H9 (cell line): ENCODE data around the gene PLPP1. TPM values are rescaled to one million over a fixed set of nuclear protein-coding genes. Genes with fewer than 3 reads are reported as not detected.

Experiments
- DNase-seq: peaks from one replicate; pipeline ENCODE4 v3.0.0-alpha.2; 2017
- H2AFZ ChIP-seq: one replicate; pipeline ENCODE4 v1.6.1; 2013; ENCODE audit warnings: mild to moderate bottlenecking, low read length, control low read depth, moderate library complexity
- H2AK5ac ChIP-seq: 2 replicates; pipeline ENCODE4 v1.6.1; 2013; ENCODE audit warnings: low read length, control low read depth, mixed read lengths; ENCODE audit not compliant: insufficient read length
- H2BK120ac ChIP-seq: one replicate; pipeline ENCODE4 v1.6.1; 2013; ENCODE audit warnings: low read depth, mild to moderate bottlenecking, low read length, control low read depth, inconsistent platforms; ENCODE audit not compliant: poor library complexity, severe bottlenecking
- H2BK12ac ChIP-seq: 2 replicates; pipeline ENCODE4 v1.6.1; 2013; ENCODE audit warnings: low read length, control low read depth, mixed read lengths, low read depth; ENCODE audit not compliant: insufficient read length
- H2BK15ac ChIP-seq: 2 replicates; pipeline ENCODE4 v1.6.1; 2013; ENCODE audit warnings: low read depth, low read length, control low read depth
- H2BK20ac ChIP-seq: one replicate; pipeline ENCODE4 v1.6.1; 2013; ENCODE audit warnings: low read depth, mild to moderate bottlenecking, low read length, control low read depth, inconsistent platforms; ENCODE audit not compliant: poor library complexity, severe bottlenecking
- H2BK5ac ChIP-seq: 2 replicates; pipeline ENCODE4 v1.6.1; 2013; ENCODE audit warnings: low read length, control low read depth, mixed read lengths; ENCODE audit not compliant: insufficient read length
- H3K14ac ChIP-seq: 2 replicates; pipeline ENCODE4 v1.6.1; 2013; ENCODE audit warnings: low read length, control low read depth; ENCODE audit not compliant: insufficient read depth
- H3K18ac ChIP-seq: 2 replicates; pipeline ENCODE4 v1.6.1; 2013; ENCODE audit warnings: low read depth, mild to moderate bottlenecking, mixed read lengths, low read length, control low read depth; ENCODE audit not compliant: insufficient read length
- H3K23ac ChIP-seq: 2 replicates; pipeline ENCODE4 v1.6.1; 2013; ENCODE audit warnings: low read length, control low read depth, mixed read lengths, low read depth; ENCODE audit not compliant: insufficient read length
- H3K23me2 ChIP-seq: 2 replicates; pipeline ENCODE4 v1.6.1; 2013; ENCODE audit warnings: low read depth, mild to moderate bottlenecking, mixed read lengths, low read length, control low read depth; ENCODE audit not compliant: insufficient read length, poor library complexity, severe bottlenecking
- H3K27ac ChIP-seq: 2 replicates; pipeline ENCODE4 v1.5.1; 2013; ENCODE audit warnings: low read length, control low read depth, mixed read lengths, low read depth; ENCODE audit not compliant: insufficient read length
- H3K27me3 ChIP-seq: 2 replicates; pipeline ENCODE4 v1.6.1; 2013; ENCODE audit warnings: low read length, control low read depth, inconsistent platforms; ENCODE audit not compliant: insufficient read depth
- H3K4ac ChIP-seq: 2 replicates; pipeline ENCODE4 v1.6.1; 2013; ENCODE audit warnings: low read depth, mild to moderate bottlenecking, control low read depth, inconsistent platforms, low read length, moderate library complexity
- H3K4me1 ChIP-seq: 2 replicates; pipeline ENCODE4 v1.6.1; 2013; ENCODE audit warnings: low read length, control low read depth, inconsistent platforms; ENCODE audit not compliant: insufficient read depth
- H3K4me2 ChIP-seq: 2 replicates; pipeline ENCODE4 v1.6.1; 2013; ENCODE audit warnings: low read length, control low read depth, mixed read lengths; ENCODE audit not compliant: insufficient read length, insufficient read depth
- H3K56ac ChIP-seq: 2 replicates; pipeline ENCODE4 v1.6.1; 2013; ENCODE audit warnings: low read depth, mild to moderate bottlenecking, mixed read lengths, low read length, control low read depth; ENCODE audit not compliant: insufficient read length
- H3K79me1 ChIP-seq: 2 replicates; pipeline ENCODE4 v1.6.1; 2013; ENCODE audit warnings: low read depth, mild to moderate bottlenecking, moderate library complexity, low read length, control low read depth, inconsistent platforms; ENCODE audit not compliant: insufficient read depth, poor library complexity, severe bottlenecking
- H3K79me2 ChIP-seq: 2 replicates; pipeline ENCODE4 v1.6.1; 2013; ENCODE audit warnings: low read length, control low read depth, inconsistent platforms; ENCODE audit not compliant: insufficient read depth
- H3K9ac ChIP-seq: 2 replicates; pipeline ENCODE4 v1.6.1; 2013; ENCODE audit warnings: low read length, control low read depth, mixed read lengths; ENCODE audit not compliant: insufficient read length; ENCODE audit errors: extremely low read depth
- H3K9me3 ChIP-seq: one replicate; pipeline ENCODE4 v1.6.1; 2013; ENCODE audit warnings: low read depth, low read length, inconsistent platforms; ENCODE audit not compliant: control insufficient read depth
- H3T11ph ChIP-seq: one replicate; pipeline ENCODE4 v1.6.1; 2013; ENCODE audit warnings: mild to moderate bottlenecking, low read length, control low read depth, inconsistent platforms
- H4K20me1 ChIP-seq: one replicate; pipeline ENCODE4 v1.6.1; 2013; ENCODE audit not compliant: control insufficient read depth, insufficient read length, insufficient read depth
- H4K5ac ChIP-seq: 2 replicates; pipeline ENCODE4 v1.6.1; 2013; ENCODE audit warnings: low read depth, mild to moderate bottlenecking, mixed read lengths, low read length, control low read depth; ENCODE audit not compliant: insufficient read length
- H4K8ac ChIP-seq: replicated peaks from 2 replicates; pipeline ENCODE4 v1.6.1; 2013; ENCODE audit warnings: low read length, control low read depth, mixed read lengths, low read depth; ENCODE audit not compliant: insufficient read length
- H4K91ac ChIP-seq: 2 replicates; pipeline ENCODE4 v1.6.1; 2013; ENCODE audit warnings: low read depth, mild to moderate bottlenecking, moderate library complexity, mixed read lengths, low read length, control low read depth; ENCODE audit not compliant: insufficient read length
- H3K27ac Mint-ChIP-seq, 3 experiments: 2 replicates in 2 of 3; 3 replicates in 1 of 3; pipeline ENCODE4 v1.8.0; 2020 to 2021; ENCODE audit warnings: mixed read lengths in 3 of 3, mild to moderate bottlenecking in 1 of 3, moderate library complexity in 1 of 3
- H3K27me3 Mint-ChIP-seq: 2 replicates; pipeline ENCODE4 v1.8.0; 2021; ENCODE audit warnings: low read depth, mild to moderate bottlenecking, moderate library complexity, mixed read lengths
- H3K36me3 Mint-ChIP-seq, 3 experiments: 2 replicates in 2 of 3; 3 replicates in 1 of 3; pipeline ENCODE4 v1.8.0; 2020 to 2021; ENCODE audit warnings: low read depth in 3 of 3, mixed read lengths in 3 of 3; ENCODE audit not compliant: insufficient read depth in 1 of 3
- H3K4me1 Mint-ChIP-seq, 2 experiments: 2 replicates each; pipeline ENCODE4 v1.8.0; 2020; ENCODE audit warnings: mixed read lengths in 2 of 2
- H3K4me3 Mint-ChIP-seq, 2 experiments: 2 replicates in 1 of 2; 3 replicates in 1 of 2; pipeline ENCODE4 v1.8.0; 2020 to 2021; ENCODE audit warnings: mild to moderate bottlenecking in 2 of 2, mixed read lengths in 2 of 2, moderate library complexity in 1 of 2
- H3K9me3 Mint-ChIP-seq, 2 experiments: 2 replicates in 1 of 2; 3 replicates in 1 of 2; pipeline ENCODE4 v1.8.0; 2020; ENCODE audit warnings: mild to moderate bottlenecking in 2 of 2, mixed read lengths in 2 of 2, moderate library complexity in 1 of 2
- CTCF ChIP-seq: fragments of 200-600 bp; sonication (generic); conservative IDR thresholded peaks from 3 replicates; pipeline ENCODE4 v1.8.0; 2021; ENCODE audit warnings: antibody characterized with exemption, mild to moderate bottlenecking
- WGBS: extraction: QIAGEN DNeasy Blood & Tissue Kit; methylation state at CpG from one replicate; pipeline ENCODE4 v1.1.7; 2013; ENCODE audit warnings: missing lambda C conversion rate, low lambda C conversion rate, mixed read lengths; ENCODE audit not compliant: insufficient read length; ENCODE audit errors: extremely low coverage; 5-methylcytosine and 5-hydroxymethylcytosine counted together
- total RNA-seq: library from RNA; stranded (reverse); gene quantifications from 2 replicates; pipeline ENCODE4 v1.2.1, GENCODE V29; 2021

PLPP1 gene
- total RNA-seq, 1 experiment from 2014 or later, result 85.9 TPM

- Histone ChIP-seq H3T11ph (no peak overlapping the region), H4K5ac (no peak overlapping the region), H2BK12ac (no peak overlapping the region), H4K91ac (no peak overlapping the region), H3K79me2 (peaks cover 24% of the 10 kb centered on the region; the same call in 1 of the 2 replicates), H3K23me2 (peaks cover 9% of the 10 kb centered on the region), H4K8ac (no peak overlapping the region), H2BK20ac (no peak overlapping the region), H3K9ac (no peak overlapping the region), H3K4ac (no peak overlapping the region), H3K23ac (no peak overlapping the region), H3K56ac (no peak overlapping the region), H2BK120ac (no peak overlapping the region), H3K27ac (no peak overlapping the region), H2BK15ac (no peak overlapping the region), H3K9me3 (no peaks in the 10 kb centered on the region), H3K4me2 (no peak overlapping the region), H3K79me1 (no peaks in the 10 kb centered on the region), H3K4me1 (no peaks in the 10 kb centered on the region; the same call in 1 of the 2 replicates), H2BK5ac (no peak overlapping the region), H3K18ac (no peak overlapping the region), H2AFZ (no peak overlapping the region), H3K14ac (no peak overlapping the region; the same call in 1 of the 2 replicates), H3K27me3 (no peaks in the 10 kb centered on the region), H4K20me1 (peaks cover 3% of the 10 kb centered on the region), H2AK5ac (no peak overlapping the region)
- Mint-ChIP-seq H3K4me3 (peak overlapping the region in 1 of 2 experiments; percentile 35; a peak in 2 of 5 replicates), H3K4me1 (peaks cover 55 to 57% of the 10 kb centered on the region in 2 experiments), H3K27ac (peak overlapping the region; percentile 1 to 79 (median 36); a peak in 5 of 7 replicates), H3K27me3 (no peaks in the 10 kb centered on the region), H3K36me3 (peaks cover 0 to 34% (median 30%) of the 10 kb centered on the region in 3 experiments; a peak in 5 of 7 replicates), H3K9me3 (no peaks in the 10 kb centered on the region)
- TF ChIP-seq CTCF, result no peak
- WGBS, result no CpG with 5 or more reads among the region's 27 CpGs
- peak; percentile 32 for DNase-seq
Observed at GRCh38 chr5:55530669-55531068, 4.1 kb downstream of the PLPP1 start.
